Activated CD4-positive, alpha-beta memory T cell treated with anti-CD3 and anti-CD28 coated beads for 36 hours (primary cell): ENCODE results near the gene JAG2. TPM values are rescaled to one million over a fixed set of nuclear protein-coding genes. Genes with fewer than 3 reads are reported as not detected.
A peak's percentile ranks its signal among the peaks of the same experiment; 100 is the strongest.

ENCODE experiments used
- CTCF ChIA-PET: fragments of 350-600 bp; sonication (Branson Sonifier 250); formaldehyde crosslinking; loops from one replicate; lab custom pipeline; 2021; ENCODE audit warnings: antibody characterized with exemption, inconsistent platforms; lab: Charles Lee
- POLR2A ChIA-PET: fragments of 350-600 bp; sonication (Branson Sonifier 250); formaldehyde crosslinking; loops from one replicate; lab custom pipeline; 2021; ENCODE audit warnings: antibody characterized with exemption; lab: Charles Lee
- DNase-seq: peaks from one replicate; pipeline ENCODE4 v3.0.0-alpha.2; 2020
- H3K27ac Mint-ChIP-seq: one replicate; pipeline ENCODE4 v1.8.0; 2021; ENCODE audit warnings: mixed read lengths
- H3K27me3 Mint-ChIP-seq: one replicate; pipeline ENCODE4 v1.8.0; 2021; ENCODE audit warnings: mixed read lengths
- H3K36me3 Mint-ChIP-seq: one replicate; pipeline ENCODE4 v1.8.0; 2021; ENCODE audit warnings: mixed read lengths
- H3K4me1 Mint-ChIP-seq: one replicate; pipeline ENCODE4 v1.8.0; 2021; ENCODE audit warnings: low read depth, mixed read lengths
- H3K4me3 Mint-ChIP-seq: one replicate; pipeline ENCODE4 v1.8.0; 2021; ENCODE audit warnings: mild to moderate bottlenecking, mixed read lengths
- H3K9me3 Mint-ChIP-seq: one replicate; pipeline ENCODE4 v1.8.0; 2021; ENCODE audit warnings: mixed read lengths
- intact Hi-C: fragments of 100-400 bp; cut with micrococcal nuclease; formaldehyde crosslinking; loops from one replicate; pipeline ENCODE4 v1.15.1; 2023
- total RNA-seq, 2 experiments: library from RNA; stranded (reverse); gene quantifications; one replicate each; pipeline ENCODE4 v1.2.3, GENCODE V29; 2021

Gene JAG2
- total RNA-seq = 1 to 10 TPM; 1.6 to 2.4 TPM

GRCh38 chr14:105168496-105168978 lies at the start of gene JAG2:
JAG2 (minus strand) TSS chr14:105168776; CDS start chr14:105168420, 356 bp downstream.
- Mint-ChIP-seq H3K4me1 (peaks cover 12% of the 10 kb centered on the region), H3K4me3 (peak within 1 kb of the TSS; percentile 50), H3K36me3 (no peaks in the 10 kb centered on the region), H3K27me3 (peaks cover 12% of the 10 kb centered on the region), H3K9me3 (no peaks in the 10 kb centered on the region), H3K27ac (no peak within 1 kb of the TSS)
- CTCF ChIA-PET = interaction anchor here (0.8 to 2.7 kb wide), 8 partner anchors 8 to 79 kb away, joined by 3 to 9 read pairs (median 4); partner anchors contain the start of gene NUDT14
- POLR2A ChIA-PET = no interaction called here
- peak; percentile 52 for DNase-seq
- intact Hi-C loops = no loop called here

- intact Hi-C loops = no loop called here
- POLR2A ChIA-PET = no interaction called here
- Mint-ChIP-seq H3K4me3 (no peak overlapping the region), H3K27me3 (no peaks in the 10 kb centered on the region), H3K4me1 (no peaks in the 10 kb centered on the region), H3K9me3 (no peaks in the 10 kb centered on the region), H3K27ac (no peak overlapping the region), H3K36me3 (peaks cover 5% of the 10 kb centered on the region)
- CTCF ChIA-PET = no interaction called here
- DNase-seq = no peak
Observed at GRCh38 chr14:105217774-105218173, 49.2 kb upstream of the JAG2 start.

GRCh38 chr14:105216490-105217247 lies 48.1 kb upstream of the JAG2 start:
- no peak for DNase-seq
- Mint-ChIP-seq H3K27me3 (no peaks in the 10 kb centered on the region), H3K27ac (no peak overlapping the region), H3K36me3 (peaks cover 2% of the 10 kb centered on the region), H3K9me3 (no peaks in the 10 kb centered on the region), H3K4me3 (no peak overlapping the region), H3K4me1 (no peaks in the 10 kb centered on the region)
- CTCF ChIA-PET = no interaction called here
- intact Hi-C loops = no loop called here
- POLR2A ChIA-PET = no interaction called here

- intact Hi-C loops = no loop called here
- H3K4me3 Mint-ChIP-seq = no peak overlapping the region
- H3K27me3 Mint-ChIP-seq = no peaks in the 10 kb centered on the region
- peaks cover 2% of the 10 kb centered on the region for H3K36me3 Mint-ChIP-seq
- no peaks in the 10 kb centered on the region for H3K4me1 Mint-ChIP-seq
- no peak overlapping the region for H3K27ac Mint-ChIP-seq
- DNase-seq = no peak
- POLR2A ChIA-PET = no interaction called here
- CTCF ChIA-PET = no interaction called here
- H3K9me3 Mint-ChIP-seq = no peaks in the 10 kb centered on the region
Observed at GRCh38 chr14:105215602-105216001, 47.0 kb upstream of the JAG2 start.

DNA sequence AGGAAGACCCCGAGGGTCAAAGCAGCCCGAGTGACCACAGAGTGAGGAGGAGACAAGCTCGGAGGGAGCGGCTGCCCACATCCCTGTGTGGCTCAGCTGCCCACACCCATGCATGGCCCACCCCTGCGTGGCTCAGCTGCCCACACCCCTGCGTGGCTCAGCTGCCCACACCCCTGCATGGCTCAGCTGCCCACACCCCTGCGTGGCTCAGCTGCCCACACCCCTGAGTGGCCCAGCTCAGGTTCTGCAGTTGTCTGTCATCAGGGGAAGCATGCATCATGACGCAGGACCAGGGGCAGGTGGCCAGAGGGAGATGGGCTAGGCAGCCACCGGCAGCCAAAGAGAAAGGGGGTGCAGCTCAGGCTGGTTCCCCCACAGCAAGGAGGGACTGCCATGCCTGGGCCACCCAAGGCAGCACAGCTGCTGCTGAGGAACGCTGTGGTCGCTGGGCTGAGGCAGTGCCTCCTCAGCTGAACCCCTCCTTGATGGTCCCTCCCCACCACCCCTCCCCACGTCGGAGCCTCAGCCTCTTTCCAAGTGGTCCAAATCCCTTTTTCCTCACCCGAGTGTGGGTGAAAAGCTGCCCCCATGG lies 45.8 kb upstream of the JAG2 start:
- Mint-ChIP-seq H3K4me1 (no peaks in the 10 kb centered on the region), H3K27ac (no peak overlapping the region), H3K36me3 (no peaks in the 10 kb centered on the region), H3K9me3 (no peaks in the 10 kb centered on the region), H3K27me3 (no peaks in the 10 kb centered on the region), H3K4me3 (no peak overlapping the region)
- CTCF ChIA-PET = interaction anchor here (1.0 kb wide), 1 partner anchor 11 kb away, joined by 6 read pairs; no protein-coding TSS in a partner anchor
- POLR2A ChIA-PET = no interaction called here
- intact Hi-C loops = no loop called here
- no peak for DNase-seq

DNA sequence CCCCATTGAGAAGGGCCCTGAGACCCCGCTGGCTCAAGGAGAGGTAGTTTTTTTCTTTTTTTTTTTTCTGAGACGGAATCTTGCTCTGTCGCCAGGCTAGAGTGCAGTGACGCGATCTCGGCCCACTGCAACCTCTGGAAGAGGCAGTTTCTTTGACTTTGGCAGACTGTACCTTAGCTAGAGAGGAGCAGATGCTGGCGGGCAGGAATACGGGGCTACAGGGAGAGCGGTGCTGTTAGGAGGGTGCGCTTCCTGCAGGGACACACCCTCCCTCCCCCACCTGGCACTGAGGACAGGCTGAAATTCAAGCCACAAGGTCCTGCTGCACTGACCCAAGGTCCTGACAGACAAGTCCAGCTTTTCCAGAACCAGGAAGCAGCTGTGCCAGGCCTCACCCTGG lies 44.8 kb upstream of the JAG2 start:
- DNase-seq = no peak
- Mint-ChIP-seq H3K27ac (no peak overlapping the region), H3K36me3 (no peaks in the 10 kb centered on the region), H3K27me3 (no peaks in the 10 kb centered on the region), H3K4me1 (no peaks in the 10 kb centered on the region), H3K4me3 (no peak overlapping the region), H3K9me3 (no peaks in the 10 kb centered on the region)
- POLR2A ChIA-PET = no interaction called here
- CTCF ChIA-PET = interaction anchor here (1.0 kb wide), 1 partner anchor 10 kb away, joined by 6 read pairs; no protein-coding TSS in a partner anchor
- intact Hi-C loops = no loop called here

GRCh38 chr14:105212541-105213300 lies 44.1 kb upstream of the JAG2 start:
- H3K4me1 Mint-ChIP-seq = no peaks in the 10 kb centered on the region
- no peak overlapping the region for H3K27ac Mint-ChIP-seq
- no peak overlapping the region for H3K4me3 Mint-ChIP-seq
- no peaks in the 10 kb centered on the region for H3K36me3 Mint-ChIP-seq
- intact Hi-C loops = no loop called here
- no peaks in the 10 kb centered on the region for H3K27me3 Mint-ChIP-seq
- POLR2A ChIA-PET = no interaction called here
- no peaks in the 10 kb centered on the region for H3K9me3 Mint-ChIP-seq
- DNase-seq = no peak
- CTCF ChIA-PET = no interaction called here

DNA sequence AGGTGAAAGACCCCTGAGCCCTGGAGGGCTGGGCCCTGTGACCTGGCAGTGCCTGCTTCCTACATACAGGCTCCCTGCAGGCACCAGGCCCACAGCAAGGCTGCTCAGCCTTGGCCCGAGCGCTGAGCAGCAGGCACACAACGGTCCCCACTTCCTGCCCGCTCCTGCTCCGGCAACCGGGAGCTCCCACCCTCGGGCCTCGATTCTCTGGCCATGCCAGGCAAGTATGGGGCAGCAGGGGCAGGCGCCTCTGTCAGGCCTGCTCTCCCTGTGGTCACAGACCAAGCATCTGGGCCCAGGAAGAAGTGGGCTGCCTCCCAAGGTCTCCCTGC lies 43.1 kb upstream of the JAG2 start:
- H3K36me3 Mint-ChIP-seq = no peaks in the 10 kb centered on the region
- no peak overlapping the region for H3K27ac Mint-ChIP-seq
- no peaks in the 10 kb centered on the region for H3K27me3 Mint-ChIP-seq
- no peaks in the 10 kb centered on the region for H3K4me1 Mint-ChIP-seq
- H3K9me3 Mint-ChIP-seq = no peaks in the 10 kb centered on the region
- intact Hi-C loops = no loop called here
- ChIA-PET CTCF (no interaction called here), POLR2A (no interaction called here)
- no peak for DNase-seq
- H3K4me3 Mint-ChIP-seq = no peak overlapping the region

DNA sequence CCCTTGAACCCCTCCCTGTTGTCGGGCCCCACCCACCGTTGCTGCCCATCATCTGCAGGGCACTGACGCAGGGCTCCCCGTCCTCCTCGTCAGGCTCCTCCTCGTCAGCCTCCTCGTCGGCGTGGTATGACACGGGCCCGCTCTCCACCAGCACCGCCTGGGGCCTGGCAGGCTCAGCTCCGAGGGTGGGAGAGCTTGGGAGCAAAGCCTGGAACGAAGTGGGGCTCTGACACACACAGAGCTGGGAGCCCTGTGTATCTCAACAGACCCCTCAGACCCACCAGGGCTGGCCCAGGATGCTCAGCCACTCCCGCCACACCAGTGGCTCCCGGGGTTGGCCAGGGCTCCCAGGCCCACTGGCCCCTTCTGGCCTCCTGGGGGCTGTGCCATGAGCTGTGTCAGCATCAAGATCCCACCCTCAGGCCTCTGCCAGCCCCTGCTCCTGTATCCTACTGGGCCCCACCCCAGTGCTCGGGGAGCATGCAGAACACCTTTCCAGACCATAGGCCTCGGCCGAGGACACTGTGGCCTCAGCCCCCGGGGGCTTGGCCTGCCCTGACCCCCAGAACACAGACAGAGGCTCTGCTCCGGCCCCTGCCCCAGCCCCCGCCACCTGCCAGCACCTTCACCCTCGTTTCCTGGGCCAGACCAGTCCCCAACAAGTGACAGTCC lies 42.6 kb upstream of the JAG2 start:
- CTCF ChIA-PET = no interaction called here
- Mint-ChIP-seq H3K9me3 (no peaks in the 10 kb centered on the region), H3K4me1 (no peaks in the 10 kb centered on the region), H3K36me3 (no peaks in the 10 kb centered on the region), H3K27ac (no peak overlapping the region), H3K4me3 (no peak overlapping the region), H3K27me3 (no peaks in the 10 kb centered on the region)
- DNase-seq = no peak
- intact Hi-C loops = no loop called here
- POLR2A ChIA-PET = no interaction called here

DNA sequence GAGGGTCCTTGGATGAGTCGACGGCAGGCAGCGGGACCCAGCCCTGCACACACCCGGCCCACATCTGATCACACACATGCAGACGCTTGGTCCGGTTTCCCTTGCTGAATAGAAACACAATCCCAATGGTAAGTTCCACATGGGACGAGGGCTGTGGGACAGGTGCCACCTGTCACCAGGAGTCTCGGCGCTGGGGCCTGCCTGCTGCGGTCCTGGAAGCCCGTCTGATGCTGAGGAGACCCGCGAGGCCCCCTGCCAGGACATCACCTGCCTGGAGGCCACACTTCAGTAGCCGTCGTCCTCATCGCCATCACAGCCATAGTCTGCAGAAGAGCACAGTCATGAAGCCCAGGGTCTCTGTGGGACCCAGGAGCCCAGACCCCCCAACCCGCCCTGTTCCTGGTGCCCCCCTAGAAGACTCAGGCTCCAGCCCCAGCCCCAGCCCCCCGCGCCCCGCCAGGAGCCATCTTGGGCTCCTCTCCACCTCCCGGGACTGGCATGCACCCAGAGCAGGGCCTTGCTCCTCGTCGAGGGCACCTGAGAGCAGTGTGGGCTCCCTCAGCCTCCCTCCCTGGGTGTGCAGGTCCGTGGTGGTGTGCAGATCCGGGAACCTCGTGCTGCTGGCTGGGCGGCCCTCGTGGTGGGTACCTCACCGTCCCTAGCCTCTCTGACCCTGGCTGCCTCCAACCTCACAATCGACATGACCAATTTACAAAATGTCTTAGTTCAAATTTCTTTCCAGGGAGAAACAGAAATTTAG lies 41.9 kb upstream of the JAG2 start:
- POLR2A ChIA-PET = no interaction called here
- Mint-ChIP-seq H3K36me3 (no peaks in the 10 kb centered on the region), H3K27me3 (no peaks in the 10 kb centered on the region), H3K9me3 (no peaks in the 10 kb centered on the region), H3K4me1 (no peaks in the 10 kb centered on the region), H3K27ac (no peak overlapping the region), H3K4me3 (no peak overlapping the region)
- CTCF ChIA-PET = no interaction called here
- no peak for DNase-seq
- intact Hi-C loops = no loop called here

DNA sequence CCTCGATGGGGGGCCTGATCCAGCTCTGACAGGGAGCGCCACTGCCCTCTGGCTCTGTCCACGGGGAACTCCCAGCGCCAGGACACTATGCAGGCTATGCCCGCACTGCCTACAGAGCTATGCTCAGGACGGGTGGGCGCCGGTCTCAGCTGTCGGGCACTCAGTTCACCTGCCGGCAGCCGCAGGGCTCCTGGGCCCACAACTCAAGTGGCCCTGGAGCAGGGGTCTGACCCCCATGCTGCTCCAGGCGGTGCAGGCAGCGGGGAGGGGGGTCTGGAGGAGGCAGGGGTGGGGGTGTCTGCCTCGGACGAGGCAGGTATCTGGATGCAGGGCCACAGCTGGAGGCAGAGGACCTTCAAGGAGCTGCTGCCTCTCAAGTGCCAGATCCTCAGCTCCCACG lies 41.1 kb upstream of the JAG2 start:
- POLR2A ChIA-PET = no interaction called here
- H3K9me3 Mint-ChIP-seq = no peaks in the 10 kb centered on the region
- CTCF ChIA-PET = no interaction called here

More for the DNA sequence above, 41.1 kb upstream of the JAG2 start:
- no peak overlapping the region for H3K4me3 Mint-ChIP-seq
- no peak for DNase-seq
- no peak overlapping the region for H3K27ac Mint-ChIP-seq
- H3K36me3 Mint-ChIP-seq = no peaks in the 10 kb centered on the region
- no peaks in the 10 kb centered on the region for H3K27me3 Mint-ChIP-seq
- H3K4me1 Mint-ChIP-seq = no peaks in the 10 kb centered on the region
- intact Hi-C loops = no loop called here
